AG09319 (cell line): Measurements from ENCODE around the gene IL18BP.
A peak's percentile ranks its signal among the peaks of the same experiment; 100 is the strongest.

Experiments used
- DNase-seq: peaks from one replicate; pipeline ENCODE4 v3.0.0-alpha.2; 2010; ENCODE audit warnings: low read depth; ENCODE audit errors: extremely low read depth
- TF ChIP-seq, protein P1 (sequence below): IDR thresholded peaks from 2 replicates; pipeline ENCODE4 v1.5.1; 2011; ENCODE audit warnings: low read depth, mild to moderate bottlenecking, inconsistent platforms, low read length, moderate library complexity

The IL18BP gene

GRCh38 chr11:72024069-72024754 is 25.5 kb downstream of the IL18BP start:
- TF ChIP-seq, protein P1, sequence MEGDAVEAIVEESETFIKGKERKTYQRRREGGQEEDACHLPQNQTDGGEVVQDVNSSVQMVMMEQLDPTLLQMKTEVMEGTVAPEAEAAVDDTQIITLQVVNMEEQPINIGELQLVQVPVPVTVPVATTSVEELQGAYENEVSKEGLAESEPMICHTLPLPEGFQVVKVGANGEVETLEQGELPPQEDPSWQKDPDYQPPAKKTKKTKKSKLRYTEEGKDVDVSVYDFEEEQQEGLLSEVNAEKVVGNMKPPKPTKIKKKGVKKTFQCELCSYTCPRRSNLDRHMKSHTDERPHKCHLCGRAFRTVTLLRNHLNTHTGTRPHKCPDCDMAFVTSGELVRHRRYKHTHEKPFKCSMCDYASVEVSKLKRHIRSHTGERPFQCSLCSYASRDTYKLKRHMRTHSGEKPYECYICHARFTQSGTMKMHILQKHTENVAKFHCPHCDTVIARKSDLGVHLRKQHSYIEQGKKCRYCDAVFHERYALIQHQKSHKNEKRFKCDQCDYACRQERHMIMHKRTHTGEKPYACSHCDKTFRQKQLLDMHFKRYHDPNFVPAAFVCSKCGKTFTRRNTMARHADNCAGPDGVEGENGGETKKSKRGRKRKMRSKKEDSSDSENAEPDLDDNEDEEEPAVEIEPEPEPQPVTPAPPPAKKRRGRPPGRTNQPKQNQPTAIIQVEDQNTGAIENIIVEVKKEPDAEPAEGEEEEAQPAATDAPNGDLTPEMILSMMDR = no peak
- no peak for DNase-seq

DNA sequence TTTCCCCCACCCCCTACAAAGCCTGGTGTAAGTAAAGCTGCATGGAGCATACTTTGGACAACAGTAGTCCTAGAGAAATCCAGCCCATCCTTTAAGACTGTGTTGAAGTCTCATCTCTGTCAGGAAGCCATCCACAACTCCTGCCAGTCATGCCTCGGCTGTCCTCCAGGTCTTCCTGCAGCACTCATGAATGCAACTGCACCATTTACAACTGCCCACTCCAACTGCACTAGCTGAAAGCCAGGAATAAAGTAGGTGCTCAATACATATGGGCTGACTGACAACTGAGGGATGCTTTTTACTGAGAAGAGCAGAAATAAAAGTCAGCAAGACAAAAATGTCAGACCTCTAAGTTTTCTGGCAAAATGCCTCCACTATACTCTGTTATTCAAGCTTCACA is 27.4 kb downstream of the IL18BP start:
- TF ChIP-seq, protein P1 = no peak
- DNase-seq = no peak

DNA sequence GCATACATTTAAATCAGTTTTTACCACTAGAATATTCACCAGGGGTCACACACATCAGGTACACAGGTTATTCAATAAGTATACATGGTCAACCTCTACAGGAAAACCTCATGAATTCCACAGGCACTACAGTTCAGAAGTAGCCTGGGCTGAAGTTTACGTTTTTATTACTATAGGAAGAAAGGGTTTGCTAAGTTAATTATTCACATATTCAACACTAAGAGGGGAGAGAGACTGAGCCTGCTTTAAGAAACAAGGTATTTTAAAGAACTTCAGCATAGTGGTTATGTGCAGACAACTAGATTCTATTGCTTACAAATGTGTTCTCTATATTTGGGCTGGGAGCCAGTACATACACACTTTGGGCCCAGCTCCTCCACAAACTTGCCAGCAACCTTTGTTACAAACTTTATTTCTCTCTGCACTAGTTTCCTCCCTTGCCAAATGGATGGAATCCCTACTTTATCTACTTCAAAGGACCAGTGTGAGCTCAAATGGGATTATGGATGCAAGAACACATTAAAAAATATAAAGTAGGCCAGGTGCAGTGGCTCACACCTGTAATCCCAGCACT is 31.9 kb downstream of the IL18BP start:
- no peak for DNase-seq

GRCh38 chr11:72036687-72037086 is 38.0 kb downstream of the IL18BP start:
- DNase-seq = no peak
- TF ChIP-seq, protein P1 = no peak

More for the DNA sequence above, 31.9 kb downstream of the IL18BP start:
- TF ChIP-seq, protein P1 = no peak

- DNase-seq = no peak
- TF ChIP-seq, protein P1 = no peak
These were observed 39.0 kb downstream of the IL18BP start for GRCh38 chr11:72037554-72038311.

DNA sequence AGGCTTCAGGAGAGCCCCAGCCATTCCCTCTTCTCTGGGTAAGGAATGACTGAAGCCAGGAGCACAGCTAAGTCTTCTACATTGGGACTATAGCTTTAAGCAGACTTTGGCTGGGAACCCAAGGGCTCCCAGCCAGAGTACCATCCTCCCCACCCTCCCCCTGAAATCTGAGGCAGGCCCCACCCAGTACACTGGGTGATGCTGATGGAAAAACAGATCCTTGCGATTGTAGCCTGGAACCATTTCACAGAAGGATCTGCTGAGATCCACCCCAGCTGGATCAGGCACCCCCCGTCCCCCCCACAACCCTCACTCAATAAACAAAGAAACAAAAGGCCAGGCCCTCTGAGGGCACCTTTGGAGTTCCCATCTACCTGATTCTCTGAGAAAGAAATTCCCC is 39.8 kb downstream of the IL18BP start:
- TF ChIP-seq, protein P1 = no peak
- peak; percentile 61 for DNase-seq
